SU-DHL-6 (cell line): Measurements from ENCODE around the gene PDAP1.

Experiments
- CTCF ChIP-seq: fragments of 200-600 bp; sonication (generic); IDR thresholded peaks from one replicate; pipeline ENCODE4 v1.5.1; 2017; ENCODE audit warnings: antibody characterized with exemption, mild to moderate bottlenecking, low read length, moderate library complexity; ENCODE audit not compliant: insufficient read depth, poor library complexity, severe bottlenecking
- EZH2phosphoT487 ChIP-seq: fragments of 200-600 bp; sonication (generic), shearing (Covaris generic); conservative IDR thresholded peaks from 2 replicates; pipeline ENCODE4 v1.6.1; 2018; ENCODE audit warnings: mild to moderate bottlenecking, antibody characterized with exemption, low read length, moderate library complexity, mixed read lengths

- no peak for TF ChIP-seq CTCF
- no peak for TF ChIP-seq EZH2phosphoT487
Measured at GRCh38 chr7:99352247-99352646, 56.1 kb downstream of the PDAP1 start.
